Liver (tissue), 3 donors: ENCODE results near the gene ADA.

Experiments used
- EGR1 ChIP-seq, 2 donors: IDR thresholded peaks; 2 replicates each; pipeline ENCODE4 v1.6.1; 2016 to 2018; ENCODE audit warnings: antibody characterized with exemption in 2 of 2, low read depth in 2 of 2
- GABPA ChIP-seq, 2 donors: IDR thresholded peaks in 1 of 2; conservative IDR thresholded peaks in 1 of 2; 2 replicates each; pipeline ENCODE4 v1.6.1; 2016; ENCODE audit warnings: antibody characterized with exemption in 2 of 2, mild to moderate bottlenecking in 1 of 2, moderate library complexity in 1 of 2
- HNF4A ChIP-seq, 2 donors: conservative IDR thresholded peaks; 2 replicates each; pipeline ENCODE4 v1.6.1; 2016; ENCODE audit warnings: antibody characterized with exemption in 2 of 2, mild to moderate bottlenecking in 2 of 2
- SP1 ChIP-seq: IDR thresholded peaks from 2 replicates; pipeline ENCODE4 v1.6.1; 2018; ENCODE audit warnings: antibody characterized with exemption, mild to moderate bottlenecking
- YY1 ChIP-seq: IDR thresholded peaks from 2 replicates; pipeline ENCODE4 v1.6.1; 2016; ENCODE audit warnings: antibody characterized with exemption, mild to moderate bottlenecking
- TF ChIP-seq, protein P1 (sequence below): fragments of 150-350 bp; IDR thresholded peaks from 2 replicates; pipeline ENCODE4 v1.5.1; 2017; ENCODE audit warnings: improper control_type of control experiment, low read depth, low read length; ENCODE audit not compliant: missing input control
- TF ChIP-seq, protein P2 (sequence below): IDR thresholded peaks from 2 replicates; pipeline ENCODE4 v1.6.1; 2016; ENCODE audit warnings: antibody characterized with exemption
- donor health status: healthy.
- donor health status: healthy.

DNA sequence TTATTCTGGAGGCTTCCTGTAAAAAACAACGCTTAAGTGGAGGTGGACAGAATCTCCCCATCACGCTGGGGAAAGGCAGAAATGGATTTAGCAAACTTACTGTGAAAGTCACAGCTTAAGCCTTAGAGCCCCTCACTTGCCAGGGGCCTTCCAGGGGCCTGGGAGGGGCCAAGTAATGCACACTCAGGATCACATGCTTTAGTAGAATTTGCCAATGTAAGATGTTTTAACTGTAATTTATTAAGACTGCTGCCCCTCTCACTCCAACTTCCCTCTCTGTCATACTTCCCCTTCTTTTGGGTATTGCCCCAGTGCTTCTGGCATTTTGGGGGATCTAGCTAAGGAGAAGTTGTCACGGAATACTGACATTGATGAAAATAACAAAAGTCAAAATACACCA is 12.6 kb upstream of the ADA start:
- TF ChIP-seq EGR1 (IDR thresholded peaks at IDR 0.05; ENCODE audit: low read depth in 2 of 2) (no peak), GABPA (IDR thresholded peaks at IDR 0.05 in 1 of 2, conservative IDR thresholded peaks at IDR 0.05 in 1 of 2) (no peak), YY1 (no peak), HNF4A (conservative IDR thresholded peaks at IDR 0.05) (no peak), SP1 (no peak)
- TF ChIP-seq, protein P1, sequence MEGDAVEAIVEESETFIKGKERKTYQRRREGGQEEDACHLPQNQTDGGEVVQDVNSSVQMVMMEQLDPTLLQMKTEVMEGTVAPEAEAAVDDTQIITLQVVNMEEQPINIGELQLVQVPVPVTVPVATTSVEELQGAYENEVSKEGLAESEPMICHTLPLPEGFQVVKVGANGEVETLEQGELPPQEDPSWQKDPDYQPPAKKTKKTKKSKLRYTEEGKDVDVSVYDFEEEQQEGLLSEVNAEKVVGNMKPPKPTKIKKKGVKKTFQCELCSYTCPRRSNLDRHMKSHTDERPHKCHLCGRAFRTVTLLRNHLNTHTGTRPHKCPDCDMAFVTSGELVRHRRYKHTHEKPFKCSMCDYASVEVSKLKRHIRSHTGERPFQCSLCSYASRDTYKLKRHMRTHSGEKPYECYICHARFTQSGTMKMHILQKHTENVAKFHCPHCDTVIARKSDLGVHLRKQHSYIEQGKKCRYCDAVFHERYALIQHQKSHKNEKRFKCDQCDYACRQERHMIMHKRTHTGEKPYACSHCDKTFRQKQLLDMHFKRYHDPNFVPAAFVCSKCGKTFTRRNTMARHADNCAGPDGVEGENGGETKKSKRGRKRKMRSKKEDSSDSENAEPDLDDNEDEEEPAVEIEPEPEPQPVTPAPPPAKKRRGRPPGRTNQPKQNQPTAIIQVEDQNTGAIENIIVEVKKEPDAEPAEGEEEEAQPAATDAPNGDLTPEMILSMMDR = no peak
- TF ChIP-seq, protein P2, sequence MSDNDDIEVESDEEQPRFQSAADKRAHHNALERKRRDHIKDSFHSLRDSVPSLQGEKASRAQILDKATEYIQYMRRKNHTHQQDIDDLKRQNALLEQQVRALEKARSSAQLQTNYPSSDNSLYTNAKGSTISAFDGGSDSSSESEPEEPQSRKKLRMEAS = no peak
